GM12878 (cell line): Measurements from ENCODE around the gene ZNF282. TPM values are rescaled to one million over a fixed set of nuclear protein-coding genes. Genes with fewer than 3 reads are reported as not detected.

Source experiments
- ATAC-seq: fragments of 200-7000 bp; cut with Tn5 transposase; 3 replicates; pipeline ENCODE4 v1.9.1; 2020; ENCODE audit warnings: mild to moderate bottlenecking, moderate library complexity
- BruUV-seq: library from RNA; stranded (reverse); fragments of 400-500 nt; replicated peaks from 2 replicates; lab custom pipeline; 2021; lab: Mats Ljungman, UMichigan
- CTCF ChIA-PET: fragments of 300-600 bp; sonication (Branson Sonifier 250); formaldehyde crosslinking; extraction: SDS; loops from one replicate; lab custom pipeline; 2021; ENCODE audit warnings: inconsistent platforms; lab: Yijun Ruan, JAX
- POLR2A ChIA-PET: fragments of 350-600 bp; formaldehyde crosslinking; extraction: SDS; loops from one replicate; lab custom pipeline; 2021; ENCODE audit warnings: inconsistent platforms; lab: Charles Lee
- RAD21 ChIA-PET: fragments of 300-600 bp; sonication (Branson Sonifier 250); formaldehyde crosslinking; loops from one replicate; lab custom pipeline; 2023; ENCODE audit warnings: antibody characterized with exemption; ENCODE audit not compliant: unreplicated experiment; lab: Charles Lee
- SMC1A ChIA-PET: fragments of 300-600 bp; sonication (Branson Sonifier 250); formaldehyde crosslinking; loops from one replicate; lab custom pipeline; 2023; ENCODE audit not compliant: unreplicated experiment, uncharacterized antibody; lab: Charles Lee
- DNase-seq: peaks from one replicate; pipeline ENCODE4 v3.0.0-alpha.2; 2011; ENCODE audit warnings: low read depth, low spot score
- FAIRE-seq: peaks from 3 replicates; lab custom pipeline; 2011; peaks lifted over from hg19 to GRCh38; lab: Jason Lieb, UNC
- H2AFZ ChIP-seq: 2 replicates; pipeline ENCODE4 v1.6.0; 2011; ENCODE audit warnings: low read depth, low read length, control low read depth; ENCODE audit not compliant: control insufficient read depth
- H3K27ac ChIP-seq: 2 replicates; pipeline ENCODE4 v1.5.1; 2011; ENCODE audit warnings: control low read depth; ENCODE audit not compliant: control insufficient read depth, insufficient read depth
- H3K27me3 ChIP-seq, 2 experiments: replicated peaks in 1 of 2; 2 replicates each; pipeline versions ENCODE4 v1.6.0 to v1.6.1; 2011; ENCODE audit warnings: low read length in 1 of 2; ENCODE audit not compliant: control insufficient read depth in 2 of 2, insufficient read depth in 2 of 2
- H3K36me3 ChIP-seq, 2 experiments: 2 replicates each; pipeline ENCODE4 v1.5.1; 2011; ENCODE audit warnings: low read length in 1 of 2; ENCODE audit not compliant: control insufficient read depth in 2 of 2, insufficient read depth in 2 of 2
- H3K4me1 ChIP-seq: 2 replicates; pipeline ENCODE4 v1.6.1; 2011; ENCODE audit warnings: mild to moderate bottlenecking, low read length, moderate library complexity, mixed read lengths; ENCODE audit not compliant: control insufficient read depth, insufficient read depth
- H3K4me2 ChIP-seq: 2 replicates; pipeline ENCODE4 v1.6.0; 2011; ENCODE audit warnings: control low read depth; ENCODE audit not compliant: control insufficient read depth, insufficient read depth
- H3K4me3 ChIP-seq: fragments of 200-600 bp; sonication (generic); 2 replicates; pipeline ENCODE4 v1.5.1; 2016
- H3K79me2 ChIP-seq: 2 replicates; pipeline ENCODE4 v1.6.0; 2011; ENCODE audit warnings: low read length; ENCODE audit not compliant: control insufficient read depth, insufficient read depth
- H3K9ac ChIP-seq: 2 replicates; pipeline ENCODE4 v1.8.0; 2011; ENCODE audit warnings: low read length, control low read depth, mixed read lengths; ENCODE audit not compliant: control insufficient read depth, insufficient read depth
- H3K9me3 ChIP-seq: replicated peaks from 3 replicates; pipeline ENCODE4 v1.5.1; 2011; ENCODE audit warnings: mild to moderate bottlenecking, low read length; ENCODE audit not compliant: control insufficient read depth, insufficient read depth
- H4K20me1 ChIP-seq: 2 replicates; pipeline ENCODE4 v1.6.0; 2011; ENCODE audit not compliant: control insufficient read depth, insufficient read depth
- BHLHE40 ChIP-seq, 2 experiments: fragments of 450-650 bp in 1 of 2; IDR thresholded peaks; 2 replicates each; pipeline ENCODE4 v1.6.1; 2011 to 2017; ENCODE audit warnings: low read depth in 2 of 2, borderline replicate concordance in 1 of 2, improper control_type of control experiment in 1 of 2, low read length in 1 of 2, mild to moderate bottlenecking in 1 of 2
- MTA3 ChIP-seq: IDR thresholded peaks from 2 replicates; pipeline ENCODE4 v1.6.1; 2012; ENCODE audit warnings: low read length, inconsistent platforms, borderline replicate concordance
- POLR2AphosphoS2 ChIP-seq: IDR thresholded peaks from 2 replicates; pipeline ENCODE4 v1.6.1; 2011; ENCODE audit warnings: low read depth, mild to moderate bottlenecking, low read length, improper control_type of control experiment, moderate library complexity
- TBL1XR1 ChIP-seq: IDR thresholded peaks from 2 replicates; pipeline ENCODE4 v1.6.1; 2012; ENCODE audit warnings: low read depth, low read length, improper control_type of control experiment
- WGBS: methylation state at CpG from one replicate; pipeline ENCODE4 v1.1.6; 2016; ENCODE audit warnings: low lambda C conversion rate; ENCODE audit not compliant: insufficient replicate concordance, insufficient coverage; ENCODE audit errors: missing lambda C conversion rate; 5-methylcytosine and 5-hydroxymethylcytosine counted together
- in situ Hi-C: fragments of 300-500 bp; cut with MboI; formaldehyde crosslinking; loops from 9 replicates; pipeline ENCODE4 v1.14.3; 2018; ENCODE audit warnings: mixed read lengths
- intact Hi-C: fragments of 100-400 bp; cut with micrococcal nuclease; formaldehyde crosslinking; loops from one replicate; pipeline ENCODE4 v1.14.2; 2022; ENCODE audit not compliant: unreplicated experiment
- polyA plus RNA-seq, 11 experiments: library from polyadenylated mRNA; depleted of rRNA in 4 of 11; unstranded in 6 of 11; stranded (reverse) in 5 of 11; fragments of >200 nt; fragmentation: Nextera tagmentation in 4 of 11; fragmentation: Illumina TruSeq in 1 of 11; extraction: Ambion mirVana in 4 of 11; extraction: Trizol in 1 of 11; gene quantifications; 1 replicate in 1 of 11; 2 replicates in 10 of 11; pipeline versions ENCODE4 v1.2.1 to v1.2.3, GENCODE V29; 2011 to 2016; ENCODE audit warnings: inconsistent platforms in 2 of 11, missing spikeins in 2 of 11, low read depth in 1 of 11
- total RNA-seq, 4 experiments: library from RNA; depleted of rRNA in 3 of 4; stranded (reverse); fragments of >200 nt in 3 of 4; fragmentation: Illumina TruSeq in 1 of 4; extraction: Trizol in 1 of 4; gene quantifications; 2 replicates each; pipeline versions ENCODE4 v1.2.1 to v1.2.3, GENCODE V29; 2013 to 2021
- TF ChIP-seq, protein P1 (sequence below): IDR thresholded peaks from 2 replicates; pipeline ENCODE4 v1.6.1; 2012; ENCODE audit warnings: low read depth, low read length, improper control_type of control experiment

Gene ZNF282
- total and polyA plus RNA-seq, 10 of the 15 experiments (the other 5 are each of a cell fraction or from before 2014, with no cell fraction given): 0.35 to 28.4 (median 8.1) TPM

- TF ChIP-seq, protein P1, sequence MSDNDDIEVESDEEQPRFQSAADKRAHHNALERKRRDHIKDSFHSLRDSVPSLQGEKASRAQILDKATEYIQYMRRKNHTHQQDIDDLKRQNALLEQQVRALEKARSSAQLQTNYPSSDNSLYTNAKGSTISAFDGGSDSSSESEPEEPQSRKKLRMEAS: no peak
- TF ChIP-seq BHLHE40 (IDR thresholded peaks at IDR 0.05; ENCODE audit: borderline replicate concordance in 1 of 2, low read depth in 2 of 2, low read length in 1 of 2): no peak
- TF ChIP-seq, all 136 proteins: peak for 0
These were observed 31.6 kb downstream of the ZNF282 start (continued) for GRCh38 chr7:149226840-149227494.

DNA sequence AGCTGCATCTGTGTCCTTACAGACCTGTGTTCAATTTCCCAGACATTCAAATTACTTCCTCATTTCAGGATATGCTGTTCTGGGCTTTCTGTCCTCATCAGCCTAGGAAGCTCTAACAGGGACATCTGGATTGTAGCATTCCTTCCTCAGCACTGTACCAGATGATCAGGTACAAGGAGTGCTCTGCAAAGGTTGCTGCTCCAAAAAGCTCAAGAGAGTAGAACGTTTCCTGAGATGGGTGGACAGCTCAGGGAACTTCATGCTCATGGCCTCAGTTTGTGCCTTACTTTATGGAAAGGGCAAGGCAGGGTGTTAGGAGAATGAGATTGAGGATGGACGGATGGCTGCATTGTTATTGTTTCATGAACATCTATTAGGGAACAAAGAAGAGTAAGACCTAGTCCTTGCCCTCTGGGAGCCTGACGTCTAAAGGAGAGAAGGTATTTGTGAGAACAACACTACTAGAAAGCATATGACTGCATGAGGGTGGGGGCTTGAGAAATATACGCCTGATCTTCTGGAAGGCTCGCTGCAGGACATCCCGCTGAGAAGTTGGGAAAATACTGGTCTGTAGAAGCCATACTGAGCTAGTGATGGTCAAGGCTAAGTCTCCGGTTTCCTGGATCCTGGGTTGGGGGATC lies 33.6 kb downstream of the ZNF282 start:
- in situ Hi-C loops (no loop called here), intact Hi-C loops (no loop called here)
- POLR2A ChIA-PET: interaction anchor here (0.5 to 0.6 kb wide), 2 partner anchors 373 to 682 kb away, joined by 3 to 5 read pairs; no protein-coding TSS in a partner anchor
- DNase-seq (no peak), ATAC-seq (no peak), FAIRE-seq (no peak)
- Histone ChIP-seq H3K4me3 (no peak overlapping the region), H3K9ac (no peak overlapping the region), H3K36me3 (peaks cover 0 to 9% of the 10 kb centered on the region in 2 experiments; a peak in 3 of 4 replicates), H3K27me3 (no peaks in the 10 kb centered on the region)
- TF ChIP-seq TBL1XR1 (no peak), POLR2AphosphoS2 (peak; percentile 64; the same call in 1 of the 2 replicates), MTA3 (0 out of 2 replicates have a peak, but pooled peaks have one; percentile 44)
- TF ChIP-seq, all 136 proteins: peak for 2
- TSS peak; percentile 56 for BruUV-seq
- Histone ChIP-seq H3K4me1 (no peaks in the 10 kb centered on the region), H3K4me2 (no peak overlapping the region), H3K9me3 (no peaks in the 10 kb centered on the region), H3K27ac (no peak overlapping the region), H4K20me1 (no peaks in the 10 kb centered on the region), H3K79me2 (no peaks in the 10 kb centered on the region), H2AFZ (no peak overlapping the region)
- ChIA-PET SMC1A (interaction anchor here (0.9 kb wide), 1 partner anchor 8 kb away, joined by 3 read pairs; no protein-coding TSS in a partner anchor), CTCF (interaction anchor here (1.4 to 2.0 kb wide), 3 partner anchors 10 to 34 kb away, joined by 3 to 7 read pairs (median 6); partner anchors contain the start of gene ZNF282), RAD21 (no interaction called here)
- 49% methylated on average over 7 of the region's 7 CpGs for WGBS
